ENCODE results near the gene KDM2A.

KDM2A gene

DNA sequence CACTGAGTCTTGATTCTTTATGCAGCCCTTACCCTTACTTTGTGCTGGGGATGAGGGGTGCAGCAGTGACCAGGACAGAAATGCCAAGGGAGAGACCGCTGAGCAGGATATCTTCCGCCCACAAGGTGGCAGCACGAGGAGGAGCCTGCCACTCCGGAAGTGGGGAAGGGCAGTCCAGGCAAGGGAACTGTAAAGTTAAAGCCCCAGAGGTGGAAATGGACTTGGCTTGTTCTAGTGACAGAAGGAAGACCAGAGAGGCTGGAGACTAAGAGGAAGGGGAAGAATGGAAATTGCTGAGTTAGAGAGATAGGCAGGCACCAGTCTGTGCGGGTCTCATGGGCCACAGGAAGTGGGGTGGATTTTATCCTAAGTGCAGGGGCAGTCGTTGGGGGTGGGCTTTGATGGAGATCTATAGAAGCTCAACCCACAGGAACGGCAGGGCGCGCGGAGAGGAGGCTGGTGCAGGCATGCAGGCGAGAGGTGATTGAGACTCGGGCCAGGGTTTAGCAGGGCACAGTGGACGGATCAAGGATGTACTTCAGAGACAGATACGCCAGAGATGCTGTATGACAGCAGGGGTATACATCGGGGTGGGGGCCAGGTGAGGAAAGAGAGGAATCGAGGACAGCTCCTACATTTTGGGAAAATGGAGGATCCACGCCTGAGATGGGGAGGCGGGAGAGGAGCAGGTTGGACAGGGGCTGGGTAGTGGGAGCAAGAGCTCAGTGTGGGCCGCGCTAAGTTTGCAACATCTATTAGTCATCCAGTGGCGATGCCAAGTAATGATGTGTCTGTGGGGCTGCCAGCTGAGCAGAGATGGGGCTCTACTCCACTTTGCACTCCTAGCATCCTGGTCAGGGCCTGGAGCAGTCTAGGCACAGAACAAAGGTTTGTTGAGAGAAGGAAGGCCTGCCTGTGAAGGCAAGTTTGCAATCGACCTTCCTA is 143.9 kb downstream of the KDM2A start:
- peak; percentile 57 for DNase-seq

DNA sequence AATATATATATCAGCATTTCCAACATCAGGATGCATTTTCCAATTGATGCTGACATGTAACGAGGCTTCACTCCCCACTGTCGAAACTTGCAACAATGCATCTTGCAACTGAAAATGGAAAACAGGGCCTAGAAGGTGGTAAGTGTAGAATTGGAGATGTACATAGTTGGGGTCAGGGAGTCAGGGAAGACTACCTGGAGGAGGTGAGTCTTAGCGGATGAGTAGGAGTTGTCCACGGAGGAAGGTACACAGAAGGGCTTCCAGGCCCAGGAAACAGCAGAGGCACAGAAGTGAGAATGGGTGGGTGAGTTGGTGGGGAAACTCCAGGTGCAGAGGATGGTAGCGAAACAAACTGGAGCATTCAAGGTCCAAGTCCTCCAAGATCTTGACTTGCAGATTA is 145.2 kb downstream of the KDM2A start:
- no peak for DNase-seq

DNA sequence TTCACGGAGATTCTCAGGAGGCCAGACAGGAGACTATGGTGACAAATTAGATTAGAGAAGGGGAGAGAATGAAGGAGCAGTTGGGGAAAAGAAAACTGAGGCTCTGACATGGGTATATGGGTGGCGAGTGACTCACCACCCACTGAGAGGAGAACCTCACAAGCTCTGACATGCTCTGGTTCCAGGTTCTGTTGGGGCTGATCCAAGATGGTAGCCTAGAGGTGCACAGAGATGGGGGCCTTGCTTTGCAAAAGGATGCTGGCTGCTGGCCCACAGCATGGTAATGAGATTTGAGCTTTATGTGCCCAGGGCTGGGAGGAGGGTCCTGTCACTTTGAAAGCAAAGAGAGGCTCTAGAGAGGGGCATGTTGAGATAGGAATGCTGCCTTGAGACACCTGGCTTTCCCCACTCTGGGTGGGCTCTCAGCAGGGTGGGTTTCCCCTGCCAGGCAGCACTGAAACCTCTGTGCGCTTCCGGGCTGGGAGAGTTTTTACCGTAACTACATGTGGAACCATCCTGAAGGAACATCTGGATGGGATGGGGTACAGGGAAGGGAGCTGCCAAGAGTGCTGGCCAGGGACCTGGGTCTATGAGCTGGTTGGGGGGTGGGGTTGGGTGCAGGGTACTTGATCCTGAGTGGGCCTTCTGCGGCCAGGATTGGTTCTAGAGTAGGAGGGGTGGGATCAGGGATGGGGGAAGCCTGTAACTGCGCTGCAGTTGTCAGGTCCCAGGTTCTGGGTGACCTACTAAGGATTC is 146.0 kb downstream of the KDM2A start:
- no peak for DNase-seq

DNA sequence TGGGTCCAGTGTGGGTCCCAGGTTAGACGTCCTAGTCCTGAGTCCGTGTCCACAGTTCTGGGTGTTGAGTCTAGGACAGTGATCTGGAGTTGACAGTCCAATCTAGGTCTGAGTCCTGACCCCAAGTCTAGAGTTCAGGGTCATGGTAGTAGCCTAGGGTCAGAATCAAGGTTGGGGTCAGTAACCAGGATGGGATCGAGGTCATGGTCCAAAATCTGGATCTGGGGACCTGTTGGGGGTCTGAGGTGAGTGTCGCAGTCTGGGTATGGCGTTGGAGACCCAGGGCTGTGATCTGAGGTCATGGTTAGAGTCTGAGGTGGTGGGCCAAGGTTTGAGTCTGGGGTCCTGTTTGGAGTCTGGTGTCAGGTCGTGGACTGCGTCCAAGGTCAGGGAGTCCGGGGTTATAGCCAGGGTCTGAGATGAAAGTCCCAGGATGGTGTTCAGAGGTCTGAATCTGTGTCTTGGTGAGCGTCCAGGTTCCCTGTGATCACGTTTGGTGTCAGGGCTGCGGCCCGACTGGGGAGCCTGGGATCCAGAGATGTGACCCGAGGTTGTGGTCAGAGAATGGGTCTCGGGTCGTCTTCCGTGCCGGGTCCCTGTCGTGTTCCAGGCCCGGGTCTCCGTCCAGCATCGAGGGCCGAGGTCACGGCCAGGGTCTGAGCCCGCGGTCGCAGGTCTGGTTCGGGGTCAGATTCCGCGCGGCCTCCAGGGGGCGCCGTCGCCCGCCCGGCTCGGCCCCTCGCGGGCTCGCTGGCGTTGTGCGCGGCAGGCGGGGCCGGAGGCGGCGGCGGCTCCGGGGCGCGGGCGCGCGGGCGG is 146.8 kb downstream of the KDM2A start:
- peak; percentile 60 for DNase-seq

DNA sequence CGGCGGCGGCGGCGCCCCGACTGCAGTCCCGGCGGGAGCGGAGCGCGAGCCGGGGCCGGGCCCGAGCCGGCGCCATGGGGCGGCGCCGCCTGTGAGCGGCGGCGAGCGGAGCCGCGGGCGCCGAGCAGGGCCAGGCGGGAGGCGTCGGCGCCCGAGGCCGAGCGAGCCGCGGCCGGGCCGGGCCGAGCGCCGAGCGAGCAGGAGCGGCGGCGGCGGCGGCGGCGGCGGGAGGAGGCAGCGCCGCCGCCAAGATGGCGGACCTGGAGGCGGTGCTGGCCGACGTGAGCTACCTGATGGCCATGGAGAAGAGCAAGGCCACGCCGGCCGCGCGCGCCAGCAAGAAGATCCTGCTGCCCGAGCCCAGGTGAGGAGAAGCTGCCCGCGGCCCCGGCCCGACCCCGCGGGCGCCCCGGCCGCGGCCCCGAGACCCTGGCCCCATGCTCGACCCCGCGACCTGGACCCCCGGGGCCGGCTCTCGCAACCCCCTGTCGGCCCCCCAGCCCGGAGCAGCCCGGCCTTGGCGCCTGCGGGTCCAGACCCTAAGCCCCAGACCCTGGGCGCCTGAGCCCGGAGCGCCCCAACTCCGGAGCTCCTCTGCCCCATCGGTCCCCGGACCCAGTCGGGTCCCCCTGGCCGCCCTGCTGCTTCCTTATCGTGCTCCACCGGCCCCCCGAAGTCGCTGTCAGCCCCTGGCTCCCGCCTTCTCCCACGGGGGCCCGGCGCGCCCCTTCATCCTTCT is 147.6 kb downstream of the KDM2A start, which contains the start of gene GRK2:
Gene GRK2 (plus strand): TSS at position 25 of the 739 bp plus-strand sequence. CDS start 227 bp downstream, at position 252.
- peak; percentile 43 for DNase-seq

DNA sequence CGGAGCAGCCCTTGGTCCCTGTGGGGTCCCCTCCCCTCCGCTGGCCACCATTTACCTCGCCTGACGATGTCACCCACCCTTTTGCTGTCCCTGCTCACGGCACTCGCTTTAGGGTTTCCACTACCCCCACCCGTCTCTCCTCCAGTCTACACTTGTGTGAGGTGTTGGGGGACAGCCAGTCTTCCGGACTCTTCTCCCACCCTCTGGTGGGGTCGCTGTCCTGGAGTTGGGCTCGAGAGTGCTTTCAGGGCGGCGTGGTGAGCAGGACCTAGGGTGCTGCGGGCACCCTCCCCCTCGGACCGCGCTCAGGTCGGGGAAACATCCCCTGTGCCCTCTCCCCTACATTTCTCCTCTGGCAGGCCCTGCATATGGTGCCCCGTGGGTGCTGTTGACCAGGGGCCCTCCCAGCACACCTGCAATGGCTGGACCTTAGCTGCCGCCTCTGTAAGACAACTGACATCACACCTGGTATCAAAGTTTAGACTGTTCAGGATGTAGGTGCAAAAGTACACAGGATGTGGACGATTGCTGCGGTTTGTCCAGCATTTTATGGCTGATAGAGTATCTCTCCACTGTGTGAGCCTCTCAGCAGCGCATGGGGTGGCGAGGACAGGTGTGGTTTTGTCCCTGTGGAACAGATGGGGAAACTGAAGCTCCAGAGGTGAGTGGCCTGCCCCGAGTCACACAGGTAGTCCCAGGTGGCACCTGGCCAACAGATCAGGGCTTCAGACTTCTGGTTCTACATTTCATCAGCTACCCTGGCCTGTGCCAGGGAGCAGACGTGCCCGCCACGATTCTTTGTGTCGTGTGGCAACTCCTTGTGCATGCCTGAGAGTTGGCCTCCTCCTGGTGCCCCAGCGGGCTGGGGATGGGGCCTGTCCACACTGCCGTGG is 148.4 kb downstream of the KDM2A start:
- DNase-seq: no peak

DNA sequence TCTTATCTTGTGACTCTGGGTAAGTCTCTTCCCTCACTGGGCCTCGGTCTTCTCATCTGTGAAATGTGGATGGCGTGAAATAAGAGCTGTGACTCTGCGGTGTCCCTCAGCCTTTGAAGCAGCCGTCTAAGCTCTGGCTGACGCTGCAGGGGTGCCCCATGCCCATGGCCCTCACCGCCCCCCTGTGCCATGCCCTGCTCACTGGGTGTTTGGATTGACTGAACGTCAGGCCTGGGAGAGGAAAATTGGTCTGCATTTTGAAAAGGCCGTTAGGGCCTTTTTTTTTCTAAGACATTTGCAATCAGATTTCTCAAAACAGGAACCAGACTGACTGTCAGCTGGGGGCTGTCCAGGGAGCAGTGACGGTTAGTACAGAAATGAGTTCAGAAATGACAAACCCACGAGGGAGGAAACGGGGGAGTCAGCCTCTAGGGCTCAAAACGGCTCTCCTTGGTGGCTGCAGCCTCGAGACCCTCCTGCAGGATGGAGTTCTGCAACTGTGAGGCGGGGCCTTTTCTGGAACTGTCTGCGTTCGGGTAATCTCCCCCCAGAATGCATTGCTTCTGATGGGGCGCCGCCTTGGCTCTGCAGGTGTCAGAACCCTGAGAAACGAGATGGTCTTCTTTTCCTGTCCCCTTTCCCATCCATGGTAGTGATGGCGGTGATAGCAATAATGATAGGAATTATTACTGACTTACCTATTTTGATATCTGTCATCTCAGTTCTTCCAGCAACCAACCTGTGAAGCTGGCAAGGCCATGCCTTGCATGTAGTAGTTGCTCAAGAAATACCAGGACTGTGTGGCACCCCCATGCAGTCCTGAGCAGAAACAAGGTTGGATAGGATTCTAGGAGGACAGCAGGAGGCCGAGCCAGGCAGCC is 149.3 kb downstream of the KDM2A start:
- no peak for DNase-seq

DNA sequence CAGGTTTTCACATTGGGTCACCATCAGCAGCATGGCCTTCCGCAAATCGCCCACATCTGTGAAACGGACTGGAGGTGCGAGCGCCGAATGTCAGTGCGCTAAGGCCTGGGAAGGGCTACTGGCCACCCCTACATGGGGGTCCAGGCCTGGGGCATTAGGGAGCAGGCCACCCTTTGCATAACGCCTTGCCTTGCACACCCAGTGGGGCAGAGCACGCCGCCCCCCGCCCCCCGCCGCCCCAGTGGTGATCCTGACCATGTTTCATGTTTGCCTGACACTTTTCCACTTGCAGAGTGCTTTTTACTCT is 149.9 kb downstream of the KDM2A start:
- no peak for DNase-seq

DNA sequence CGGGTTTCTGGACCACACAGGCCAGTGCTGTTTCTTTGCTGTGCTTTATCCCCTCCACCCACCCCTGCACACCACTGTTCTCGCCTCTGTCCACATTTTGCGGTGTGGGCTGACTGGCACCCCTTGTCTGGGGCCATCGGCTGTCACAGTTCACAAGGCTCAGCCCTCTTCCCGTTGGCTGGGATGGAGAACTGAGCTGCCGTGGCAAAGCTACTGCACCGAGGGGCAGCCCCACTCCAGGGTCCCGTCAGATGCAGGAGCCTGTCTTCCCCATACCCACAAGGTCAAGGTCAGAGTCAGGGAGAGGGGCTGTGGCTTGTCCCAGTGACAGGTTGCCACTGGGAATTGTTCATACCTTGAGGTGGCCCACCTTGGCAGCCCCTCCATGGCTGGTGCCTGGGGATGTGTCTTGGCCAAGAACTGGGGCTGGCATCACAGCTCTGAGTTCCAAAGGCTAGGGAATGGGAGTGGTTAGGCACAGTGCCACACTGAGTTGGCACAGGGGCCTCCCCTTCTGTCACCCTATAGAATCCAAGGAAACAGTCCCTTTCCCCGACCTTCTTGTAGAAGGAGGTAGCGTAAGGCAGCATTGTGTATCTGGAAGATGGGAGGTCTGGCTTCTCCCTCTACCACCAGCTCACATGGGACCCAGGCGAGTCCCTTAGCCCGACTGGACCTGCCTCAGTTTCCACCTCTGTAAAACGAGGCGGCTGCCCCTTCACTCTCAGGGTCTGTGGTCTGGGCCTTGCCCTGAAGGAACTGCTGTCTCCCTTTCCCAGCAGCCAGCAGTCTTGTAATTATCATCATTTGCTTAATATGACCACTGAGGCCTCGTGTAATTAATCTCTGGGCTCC is 150.6 kb downstream of the KDM2A start:
- DNase-seq: no peak

DNA sequence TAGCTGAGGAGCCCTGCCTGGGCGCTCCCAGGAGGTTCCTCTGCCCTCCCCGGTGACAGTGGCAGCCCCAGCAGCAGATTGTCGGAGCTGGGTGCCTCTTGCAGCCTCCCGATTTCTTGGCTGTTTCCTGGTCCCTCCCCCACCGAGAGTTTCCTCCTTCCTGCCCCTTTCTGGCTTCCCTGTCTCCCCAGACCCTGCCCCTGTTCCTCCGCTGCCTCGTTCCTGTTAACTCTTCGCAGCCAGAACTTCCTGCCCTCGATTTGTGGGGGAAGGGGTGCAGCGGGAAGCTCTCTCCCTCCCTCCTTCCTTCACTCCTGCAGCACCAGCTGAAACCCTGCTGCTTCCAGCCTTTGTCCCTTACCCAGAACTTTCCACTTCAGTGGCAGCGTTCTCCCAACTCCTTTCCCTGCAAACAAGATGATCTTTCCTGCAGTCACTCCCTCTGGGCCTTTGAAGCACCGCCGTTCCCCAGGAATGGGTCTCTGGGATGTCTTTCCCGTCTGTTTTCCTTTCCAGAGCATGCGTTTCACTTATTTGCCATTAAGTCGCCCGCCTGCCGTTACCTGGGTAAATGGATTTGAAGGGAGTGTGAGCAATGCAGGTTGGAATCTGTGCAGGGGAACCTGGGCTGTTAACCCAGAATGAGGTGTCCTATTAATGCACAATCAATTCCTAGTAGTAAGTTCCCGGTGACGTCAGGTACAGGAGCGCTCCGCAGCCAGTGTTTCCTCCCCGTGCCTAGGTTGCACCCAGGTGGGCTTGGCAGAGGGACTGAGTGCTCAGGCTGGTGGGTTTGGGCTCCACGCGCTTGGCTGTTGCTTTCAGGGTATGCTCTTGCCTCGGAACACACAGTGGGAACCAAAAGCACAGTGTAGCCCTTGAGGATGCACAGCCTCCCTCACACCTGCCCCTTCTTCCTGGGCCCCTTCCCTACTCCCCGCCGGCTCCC is 151.5 kb downstream of the KDM2A start:
- DNase-seq: no peak

DNA sequence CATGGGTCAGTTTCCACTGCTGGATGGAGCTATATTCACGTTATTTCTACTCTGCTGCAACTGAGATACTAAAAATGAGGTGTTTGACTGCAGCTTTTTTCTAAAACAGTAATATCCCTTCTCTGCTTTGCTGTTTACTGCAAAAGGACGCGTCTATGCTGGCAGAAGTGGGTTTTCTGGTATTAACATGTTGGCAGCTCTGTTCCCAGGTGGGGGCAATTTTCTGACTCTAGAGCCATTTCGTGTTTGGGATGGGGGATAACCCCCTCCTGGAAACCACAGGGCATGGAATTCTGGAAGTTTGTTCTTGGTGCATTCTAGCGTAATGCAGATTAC is 152.1 kb downstream of the KDM2A start:
- no peak for DNase-seq

DNA sequence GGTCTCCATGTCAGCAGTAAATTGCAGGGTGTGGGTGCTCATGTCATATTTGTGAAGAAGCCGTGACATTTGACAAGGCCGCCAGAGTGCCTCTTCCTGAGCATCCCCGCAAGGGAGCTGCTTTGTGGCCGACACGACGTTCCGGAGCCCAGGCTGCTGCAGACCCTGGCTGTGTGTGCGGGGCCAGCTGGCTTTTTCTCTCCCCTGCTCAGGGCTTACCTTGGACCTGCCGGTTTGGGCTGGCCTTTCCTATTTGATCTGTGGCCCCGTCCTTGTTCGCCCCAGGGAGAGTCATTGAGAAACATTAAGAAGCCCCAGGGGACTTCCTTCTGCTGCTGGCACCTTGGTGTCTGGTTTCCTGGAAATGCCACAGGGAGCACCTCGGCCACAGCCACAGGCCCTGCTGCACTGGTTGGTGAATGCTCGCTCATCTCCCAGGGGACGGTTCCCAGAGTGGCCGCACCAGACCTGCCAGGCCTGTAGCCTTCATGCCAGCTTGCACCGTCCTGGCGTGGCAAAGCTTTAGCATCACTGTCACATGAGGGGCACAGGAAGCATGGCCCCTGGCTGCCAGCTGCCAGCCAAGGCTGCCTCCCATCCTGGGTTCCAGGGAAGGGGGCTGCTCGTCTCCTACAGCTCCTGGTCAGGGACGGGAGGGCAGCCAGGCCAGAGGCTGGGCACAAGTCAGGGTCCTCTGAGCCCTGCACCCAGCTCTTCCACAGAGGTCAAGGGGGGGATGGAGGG is 152.7 kb downstream of the KDM2A start:
- DNase-seq: no peak

DNA sequence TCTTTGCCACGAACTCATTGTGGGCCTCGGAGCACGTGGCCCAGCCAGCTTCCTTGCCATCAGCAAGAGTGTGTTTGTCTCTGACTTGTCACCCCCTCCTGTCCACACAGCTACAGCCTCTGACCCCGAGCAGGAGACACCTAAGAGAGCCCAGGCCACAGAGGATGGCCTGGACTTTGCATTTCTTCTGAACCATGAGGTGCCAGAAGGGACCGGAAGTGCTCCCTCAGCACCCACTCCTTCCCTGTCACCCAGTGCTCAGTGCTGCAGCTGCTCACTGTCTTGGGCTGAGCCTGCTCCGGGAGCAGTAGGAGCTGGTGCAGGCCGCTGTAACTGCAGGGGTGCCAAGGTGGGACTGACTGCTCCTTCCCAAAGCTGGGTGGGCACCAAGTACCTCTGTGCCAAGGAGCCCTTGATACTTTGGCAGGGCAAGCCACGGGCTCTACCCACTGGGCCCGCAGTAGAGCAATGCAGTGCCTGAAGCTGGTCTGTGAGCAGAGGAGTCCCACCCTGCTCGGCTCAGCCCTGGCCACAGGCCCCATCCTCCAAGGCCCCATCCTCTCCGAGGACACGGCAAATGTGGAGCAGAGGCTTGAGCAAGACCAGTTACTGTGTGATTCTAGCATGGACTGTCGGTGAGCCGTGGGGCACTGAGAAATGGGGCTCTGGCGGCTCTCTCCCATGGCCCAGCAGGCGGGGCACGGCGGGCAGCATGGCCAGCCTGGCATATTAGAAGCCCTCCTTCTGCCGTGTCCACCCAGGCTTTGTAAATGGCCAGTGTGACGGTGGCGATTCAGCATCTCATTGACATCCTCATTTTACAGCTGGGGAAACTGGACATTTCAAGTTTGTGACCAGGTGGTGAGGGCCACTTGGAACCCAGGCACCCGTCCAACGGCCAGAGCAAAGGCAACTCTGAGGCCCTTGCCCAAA is 153.5 kb downstream of the KDM2A start:
- no peak for DNase-seq

DNA sequence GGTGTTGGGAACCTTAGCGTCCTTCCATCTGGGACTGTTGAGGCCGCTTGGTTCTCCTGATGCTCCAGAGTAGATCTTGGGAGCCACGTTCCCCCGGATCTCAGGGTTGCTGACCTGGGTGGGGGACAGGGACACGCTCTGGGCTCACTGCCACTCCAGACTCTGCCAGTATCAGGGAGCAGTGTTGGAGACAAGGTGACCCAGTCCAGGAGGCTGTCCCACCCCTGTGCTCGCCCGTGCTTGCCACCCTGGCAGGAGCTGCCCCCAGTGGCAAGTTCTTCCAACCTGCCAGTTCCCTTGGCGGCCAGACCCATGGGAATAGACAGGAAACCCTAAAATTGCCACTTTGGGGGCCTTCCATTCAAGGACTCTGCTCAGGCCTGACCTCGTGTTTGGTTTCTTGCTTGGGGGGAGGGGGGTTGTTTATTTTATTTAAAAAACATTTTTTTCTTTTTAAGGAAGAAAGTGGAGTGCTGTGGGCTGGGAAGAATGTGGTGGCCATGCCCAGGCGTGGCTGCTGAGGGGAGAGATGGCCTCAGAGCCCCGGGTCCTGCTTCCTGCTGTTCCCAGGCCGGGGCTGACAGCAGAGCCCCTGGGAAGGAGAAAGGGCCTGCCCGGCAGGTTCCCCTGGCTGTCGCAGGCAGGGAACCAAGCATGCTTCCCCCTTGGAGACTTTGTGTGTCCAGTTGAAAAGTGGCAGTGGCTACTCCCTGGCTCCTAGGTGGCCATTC is 154.4 kb downstream of the KDM2A start:
- no peak for DNase-seq

DNA sequence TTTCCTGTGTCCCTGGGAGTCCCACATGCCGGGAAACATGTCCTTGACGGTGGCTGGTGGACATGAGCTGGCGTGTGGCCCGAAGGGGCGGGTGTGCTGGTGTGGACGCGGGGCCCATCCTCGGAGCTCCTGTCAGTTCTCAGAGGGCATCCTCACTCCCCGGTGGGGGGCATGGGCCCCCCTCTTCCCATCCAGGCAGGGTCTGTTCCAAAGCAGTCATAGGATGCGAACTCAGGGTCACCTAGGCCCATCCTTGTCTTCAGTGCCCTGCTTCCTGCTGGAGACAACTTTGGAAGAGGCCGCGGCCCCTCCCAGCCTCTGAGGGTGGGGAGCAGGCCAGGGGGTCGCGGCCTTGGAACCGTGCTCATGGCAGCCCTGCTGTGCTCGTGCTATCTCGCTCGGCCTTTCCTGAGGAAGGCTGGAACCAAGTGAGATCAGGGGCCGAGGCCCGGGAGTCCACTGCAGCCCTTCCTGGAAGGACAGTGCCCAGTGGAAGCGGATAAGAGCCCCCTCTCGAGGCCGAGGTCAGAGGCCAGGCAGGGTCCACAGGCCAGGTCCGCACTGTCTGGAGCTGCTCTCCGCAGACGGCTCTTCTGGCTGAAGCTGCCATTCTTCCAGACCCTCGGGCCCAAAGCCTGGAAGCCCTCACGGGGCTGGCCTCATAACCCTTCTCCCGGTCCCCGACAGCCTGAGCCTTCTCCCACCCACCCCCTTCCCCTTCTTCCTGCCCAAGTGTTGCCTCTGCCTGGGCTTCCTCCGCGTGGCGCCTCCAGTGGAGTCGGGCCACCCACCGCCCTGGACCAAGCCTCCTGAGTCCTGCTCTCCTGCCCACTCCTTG is 155.9 kb downstream of the KDM2A start:
- no peak for DNase-seq
